Measurements from ENCODE around the gene CLTB. TPM values are rescaled to one million over a fixed set of nuclear protein-coding genes. Genes with fewer than 3 reads are reported as not detected.

CLTB gene
- total and polyA plus RNA-seq, 2 of the 8 experiments (the other 6 are each of a cell fraction or from before 2014, with no cell fraction given), result 25.9 to 34.9 TPM

- H3K79me1 ChIP-seq (ENCODE audit: low read depth, low read length), result no peaks in the 10 kb centered on the region
Observed at GRCh38 chr5:176397736-176398420, 18.5 kb downstream of the CLTB start.

More at GRCh38 chr5:176397736-176398420, 18.5 kb downstream of the CLTB start:
- WGBS, 2 experiments (ENCODE audit: extremely low coverage in 1 of 2, insufficient coverage in 1 of 2, insufficient read length in 1 of 2, insufficient replicate concordance in 2 of 2, low coverage in 1 of 2, low lambda C conversion rate in 2 of 2, missing lambda C conversion rate in 1 of 2), result 85% methylated on average over 14 of the region's 18 CpGs; no CpG with 5 or more reads in 1 of the 2 experiments
- Histone ChIP-seq H4K20me1 (replicated peaks in 1 of 2; ENCODE audit: control insufficient read depth in 1 of 2, insufficient read depth in 2 of 2, low read length in 2 of 2) (peaks cover 0 to 1% of the 10 kb centered on the region in 2 experiments), H4K91ac (replicated peaks; ENCODE audit: insufficient read length, low read length) (no peak overlapping the region), H3K23me2 (ENCODE audit: low read depth, low read length) (no peaks in the 10 kb centered on the region), H4K5ac (ENCODE audit: insufficient read length, low read depth, low read length) (no peak overlapping the region), H2BK120ac (replicated peaks; ENCODE audit: low read depth, low read length) (no peak overlapping the region), H3K79me2 (ENCODE audit: control insufficient read depth in 1 of 2, insufficient read depth in 2 of 2, low read length in 2 of 2) (no peaks in the 10 kb centered on the region), H3K36me3 (ENCODE audit: control insufficient read depth in 2 of 4, insufficient read depth in 4 of 4, low read length in 3 of 4) (no peaks in the 10 kb centered on the region; a peak in 1 of 8 replicates), H2AK5ac (ENCODE audit: low read depth, low read length) (no peak overlapping the region), H3K9ac (replicated peaks in 1 of 4; ENCODE audit: extremely low read depth in 1 of 4, low read depth in 3 of 4, low read length in 3 of 4) (no peak overlapping the region), H3K27ac (ENCODE audit: low read depth, low read length) (no peak overlapping the region), H3K14ac (ENCODE audit: insufficient read length) (no peak overlapping the region), H3K4me2 (ENCODE audit: insufficient read depth in 1 of 2, low read depth in 2 of 2, low read length in 2 of 2) (no peak overlapping the region), H2BK5ac (ENCODE audit: low read depth, low read length) (no peak overlapping the region), H3K18ac (ENCODE audit: extremely low read depth, low read length) (no peak overlapping the region), H2BK15ac (ENCODE audit: low read length) (no peak overlapping the region), H2BK12ac (ENCODE audit: low read depth, low read length) (no peak overlapping the region), H2AFZ (ENCODE audit: low read length) (no peak overlapping the region), H2BK20ac (ENCODE audit: low read length) (no peak overlapping the region), H3K4me1 (replicated peaks in 1 of 4; ENCODE audit: control insufficient read depth in 3 of 4, insufficient read depth in 4 of 4, low read length in 3 of 4) (no peaks in the 10 kb centered on the region), H3K9me3 (ENCODE audit: insufficient read depth in 2 of 2, low read depth in 1 of 2, low read length in 1 of 2) (no peaks in the 10 kb centered on the region), H3K27me3 (replicated peaks in 1 of 4; ENCODE audit: control insufficient read depth in 3 of 4, extremely low read depth in 1 of 4, insufficient read depth in 3 of 4, low read length in 3 of 4) (no peaks in the 10 kb centered on the region), H3K4me3 (ENCODE audit: extremely low read depth in 1 of 4, insufficient read depth in 2 of 4, low read depth in 3 of 4, low read length in 4 of 4) (no peak overlapping the region), H3K23ac (ENCODE audit: insufficient read length) (no peak overlapping the region), H3K56ac (replicated peaks; ENCODE audit: insufficient read length, low read depth, low read length) (no peak overlapping the region), H3K4ac (replicated peaks; ENCODE audit: insufficient read length, low read depth, low read length) (no peak overlapping the region), H4K8ac (ENCODE audit: extremely low read depth, insufficient read depth, low read length) (no peak overlapping the region)
- TF ChIP-seq CTCF (IDR thresholded peaks at IDR 0.05; ENCODE audit: control extremely low read depth in 1 of 3, insufficient read depth in 1 of 3, low read depth in 1 of 3, low read length in 3 of 3), result peak in 1 of 3 experiments; percentile 4; a peak in 1 of 4 replicates
- TF ChIP-seq YY1 (IDR thresholded peaks at IDR 0.05; ENCODE audit: low read depth, low read length), result no peak
- TF ChIP-seq FOSL1 (IDR thresholded peaks at IDR 0.05; ENCODE audit: insufficient read depth, low read depth, low read length), result no peak
- FAIRE-seq, result no peak
- no peak for DNase-seq (ENCODE audit: low read depth in 1 of 2, low spot score in 2 of 2)
- CTCF ChIA-PET (ENCODE audit: partially characterized antibody), result interaction anchor here (1.1 to 7.9 kb wide), 2 partner anchors 8 to 111 kb away, joined by 5 to 83 read pairs; no protein-coding TSS in a partner anchor
- POLR2A ChIA-PET (ENCODE audit: partially characterized antibody), result interaction anchor here (0.7 kb wide), 1 partner anchor 138 kb away, joined by 3 read pairs; no protein-coding TSS in a partner anchor

All from H1 (cell line).